Brain microvascular endothelial cell (primary cell): ENCODE results near the gene HDGFL2.

Source experiments
- DNase-seq: peaks from one replicate; pipeline ENCODE4 v3.0.0-alpha.2; 2020
- H3K27ac ChIP-seq: fragments of 250-450 bp; sonication (Bioruptor Pico); 2 replicates; pipeline ENCODE4 v1.5.1; 2020; ENCODE audit warnings: mild to moderate bottlenecking, moderate library complexity
- H3K27me3 ChIP-seq: fragments of 250-450 bp; sonication (Bioruptor Pico); replicated peaks from 2 replicates; pipeline ENCODE4 v1.5.1; 2020; ENCODE audit warnings: mild to moderate bottlenecking
- H3K36me3 ChIP-seq: fragments of 250-450 bp; sonication (Bioruptor Pico); replicated peaks from 2 replicates; pipeline ENCODE4 v1.5.1; 2020; ENCODE audit warnings: mild to moderate bottlenecking
- H3K4me3 ChIP-seq: 2 replicates; pipeline ENCODE4 v1.5.1; 2011; ENCODE audit warnings: low read depth, mild to moderate bottlenecking, control low read depth, low read length, moderate library complexity
- in situ Hi-C: cut with HindIII; loops from 2 replicates; pipeline ENCODE4 v1.10.0; 2017; ENCODE audit warnings: low sequenced_read_pairs, low pct_ligation_motif_present
- TF ChIP-seq, protein P1 (sequence below): IDR thresholded peaks from 2 replicates; pipeline ENCODE4 v1.5.1; 2011; ENCODE audit warnings: low read depth, mild to moderate bottlenecking, moderate library complexity, low read length, control low read depth, inconsistent platforms; ENCODE audit errors: missing control alignments

Gene HDGFL2

DNA sequence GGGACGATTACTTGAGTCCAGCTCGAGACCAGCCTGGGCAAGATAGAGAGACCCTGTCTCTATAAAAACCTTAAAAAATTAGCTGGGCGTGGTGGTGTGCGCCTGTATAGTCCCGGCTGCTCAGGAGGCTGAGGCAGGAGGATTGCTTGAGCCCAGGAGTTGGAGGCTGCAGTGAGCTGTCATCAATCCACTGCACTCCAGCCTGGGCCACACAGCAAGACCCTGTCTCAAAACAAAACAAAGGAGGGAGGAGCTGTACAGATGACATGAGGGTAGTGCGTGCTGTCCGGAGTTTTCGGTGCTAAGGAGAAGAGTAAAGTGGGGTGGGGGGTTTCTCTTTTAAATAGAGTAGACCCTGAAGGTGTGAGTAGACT lies 22.6 kb downstream of the HDGFL2 start:
- no peak overlapping the region for H3K27ac ChIP-seq
- no peak for DNase-seq
- H3K27me3 ChIP-seq = no peaks in the 10 kb centered on the region
- TF ChIP-seq, protein P1, sequence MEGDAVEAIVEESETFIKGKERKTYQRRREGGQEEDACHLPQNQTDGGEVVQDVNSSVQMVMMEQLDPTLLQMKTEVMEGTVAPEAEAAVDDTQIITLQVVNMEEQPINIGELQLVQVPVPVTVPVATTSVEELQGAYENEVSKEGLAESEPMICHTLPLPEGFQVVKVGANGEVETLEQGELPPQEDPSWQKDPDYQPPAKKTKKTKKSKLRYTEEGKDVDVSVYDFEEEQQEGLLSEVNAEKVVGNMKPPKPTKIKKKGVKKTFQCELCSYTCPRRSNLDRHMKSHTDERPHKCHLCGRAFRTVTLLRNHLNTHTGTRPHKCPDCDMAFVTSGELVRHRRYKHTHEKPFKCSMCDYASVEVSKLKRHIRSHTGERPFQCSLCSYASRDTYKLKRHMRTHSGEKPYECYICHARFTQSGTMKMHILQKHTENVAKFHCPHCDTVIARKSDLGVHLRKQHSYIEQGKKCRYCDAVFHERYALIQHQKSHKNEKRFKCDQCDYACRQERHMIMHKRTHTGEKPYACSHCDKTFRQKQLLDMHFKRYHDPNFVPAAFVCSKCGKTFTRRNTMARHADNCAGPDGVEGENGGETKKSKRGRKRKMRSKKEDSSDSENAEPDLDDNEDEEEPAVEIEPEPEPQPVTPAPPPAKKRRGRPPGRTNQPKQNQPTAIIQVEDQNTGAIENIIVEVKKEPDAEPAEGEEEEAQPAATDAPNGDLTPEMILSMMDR = no peak
- peaks cover 74% of the 10 kb centered on the region for H3K36me3 ChIP-seq
- H3K4me3 ChIP-seq = no peak overlapping the region
- in situ Hi-C loops = no loop called here

DNA sequence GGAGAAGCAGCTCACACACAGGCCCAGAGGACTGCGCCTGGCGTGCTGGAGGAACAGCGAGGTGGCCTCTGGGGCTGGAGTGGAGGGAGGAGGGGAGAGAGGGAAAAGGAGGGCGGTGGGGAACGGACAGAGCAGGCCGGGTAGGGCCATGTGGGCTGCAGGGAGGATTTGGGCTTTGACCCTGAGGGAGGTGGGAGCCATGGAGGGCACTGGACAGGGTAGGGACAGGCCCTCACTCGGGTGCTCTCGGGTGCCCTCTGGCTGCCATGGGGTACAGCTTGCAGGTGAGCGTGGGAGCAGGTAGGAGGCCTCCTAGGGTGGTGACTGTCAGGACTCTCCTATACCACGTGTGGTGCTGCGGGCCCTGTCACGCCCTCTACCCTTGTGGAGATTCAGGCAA lies 23.4 kb downstream of the HDGFL2 start:
- in situ Hi-C loops = no loop called here
- TF ChIP-seq, protein P1 = no peak
- Histone ChIP-seq H3K36me3 (peaks cover 74% of the 10 kb centered on the region), H3K27ac (no peak overlapping the region), H3K27me3 (no peaks in the 10 kb centered on the region), H3K4me3 (no peak overlapping the region)
- no peak for DNase-seq

DNA sequence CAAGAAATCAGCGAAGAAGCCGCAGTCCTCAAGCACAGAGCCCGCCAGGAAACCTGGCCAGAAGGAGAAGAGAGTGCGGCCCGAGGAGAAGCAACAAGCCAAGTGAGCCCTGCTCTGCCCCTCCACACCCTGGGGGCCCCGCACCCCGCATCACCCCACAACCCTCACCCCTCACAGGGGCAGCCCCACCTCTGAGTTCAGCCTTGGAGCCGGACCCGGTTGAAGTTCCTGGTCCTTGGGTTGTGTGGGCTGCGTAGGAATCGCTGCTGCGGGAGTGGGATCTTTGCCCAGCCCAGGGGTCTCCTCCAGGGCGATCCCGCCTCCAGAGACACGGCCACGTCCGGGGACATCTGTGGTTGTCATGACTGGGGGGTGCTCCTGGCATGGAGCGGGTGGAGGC lies 24.2 kb downstream of the HDGFL2 start:
- Histone ChIP-seq H3K36me3 (peaks cover 79% of the 10 kb centered on the region), H3K4me3 (no peak overlapping the region), H3K27me3 (no peaks in the 10 kb centered on the region), H3K27ac (no peak overlapping the region)
- in situ Hi-C loops = no loop called here
- DNase-seq = no peak
- TF ChIP-seq, protein P1 = no peak

DNA sequence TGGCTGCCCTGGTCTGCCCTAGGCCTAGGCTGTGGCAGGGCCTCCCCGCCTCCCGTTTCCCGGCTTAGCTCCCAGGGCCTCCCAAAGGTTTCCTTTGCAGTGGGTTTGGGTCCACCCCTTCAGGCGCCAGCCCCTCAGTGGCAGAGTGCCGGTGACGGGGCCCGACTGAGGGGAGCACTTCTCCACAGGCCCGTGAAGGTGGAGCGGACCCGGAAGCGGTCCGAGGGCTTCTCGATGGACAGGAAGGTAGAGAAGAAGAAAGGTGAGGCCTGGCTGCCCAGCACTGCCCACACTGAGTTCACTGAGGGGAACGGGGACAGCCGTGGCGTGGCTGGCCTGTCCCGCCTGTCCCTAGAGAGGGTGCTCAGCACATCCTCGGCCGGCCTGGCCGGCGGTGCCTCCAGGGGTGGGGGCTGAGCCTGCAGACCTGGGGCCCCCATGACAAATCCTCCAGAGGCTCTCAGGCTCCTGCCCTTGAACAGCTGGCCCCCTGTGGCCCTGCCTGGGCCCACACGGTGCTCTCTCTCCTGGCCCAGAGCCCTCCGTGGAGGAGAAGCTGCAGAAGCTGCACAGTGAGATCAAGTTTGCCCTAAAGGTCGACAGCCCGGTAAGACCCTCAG lies 25.8 kb downstream of the HDGFL2 start:
- Histone ChIP-seq H3K27me3 (no peaks in the 10 kb centered on the region), H3K36me3 (peaks cover 74% of the 10 kb centered on the region), H3K27ac (no peak overlapping the region), H3K4me3 (no peak overlapping the region)
- no peak for DNase-seq
- TF ChIP-seq, protein P1 = no peak
- in situ Hi-C loops = no loop called here

DNA sequence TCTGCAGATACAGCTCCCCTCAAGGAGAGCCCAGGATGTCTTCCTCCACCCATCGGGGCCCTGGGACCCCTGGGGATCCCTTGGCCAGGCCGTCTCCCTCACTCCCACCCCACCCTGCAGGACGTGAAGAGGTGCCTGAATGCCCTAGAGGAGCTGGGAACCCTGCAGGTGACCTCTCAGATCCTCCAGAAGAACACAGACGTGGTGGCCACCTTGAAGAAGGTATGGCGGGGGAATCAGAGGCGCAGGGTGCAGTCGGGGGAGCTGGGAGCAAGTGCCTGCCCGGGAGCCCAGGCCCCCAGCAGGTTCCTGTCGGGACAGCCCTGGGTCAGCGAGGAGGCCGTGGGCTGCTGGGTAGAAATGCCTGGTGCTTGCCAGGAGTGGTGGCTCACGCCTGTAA lies 26.6 kb downstream of the HDGFL2 start:
- in situ Hi-C loops = no loop called here
- H3K4me3 ChIP-seq = no peak overlapping the region
- no peak overlapping the region for H3K27ac ChIP-seq
- no peak for DNase-seq
- H3K27me3 ChIP-seq = no peaks in the 10 kb centered on the region
- TF ChIP-seq, protein P1 = no peak
- H3K36me3 ChIP-seq = peaks cover 70% of the 10 kb centered on the region

DNA sequence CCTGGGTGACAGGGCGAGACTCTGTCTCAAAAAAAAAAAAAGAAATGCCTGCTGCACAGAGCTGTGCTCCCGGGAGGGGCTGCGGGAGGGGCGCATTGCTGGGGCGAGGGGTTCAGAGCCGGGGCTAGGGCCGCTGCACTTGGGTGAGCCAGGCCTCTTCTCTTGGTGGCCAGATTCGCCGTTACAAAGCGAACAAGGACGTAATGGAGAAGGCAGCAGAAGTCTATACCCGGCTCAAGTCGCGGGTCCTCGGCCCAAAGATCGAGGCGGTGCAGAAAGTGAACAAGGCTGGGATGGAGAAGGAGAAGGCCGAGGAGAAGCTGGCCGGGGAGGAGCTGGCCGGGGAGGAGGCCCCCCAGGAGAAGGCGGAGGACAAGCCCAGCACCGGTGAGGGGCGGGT lies 27.2 kb downstream of the HDGFL2 start:
- no peak overlapping the region for H3K4me3 ChIP-seq
- in situ Hi-C loops = no loop called here
- peaks cover 64% of the 10 kb centered on the region for H3K36me3 ChIP-seq
- H3K27me3 ChIP-seq = no peaks in the 10 kb centered on the region
- no peak overlapping the region for H3K27ac ChIP-seq
- TF ChIP-seq, protein P1 = no peak
- no peak for DNase-seq
